OCI-M2 (cell line): Measurements from ENCODE around the gene UNC50.
"Not testable (repeated sequence)": the region's sequence is repeated elsewhere in the genome, so short reads cannot be mapped to it uniquely, and the experiment has no call there.

Experiments used
- DNase-seq: peaks from one replicate; lab custom pipeline; 2025; ENCODE audit not compliant: unreplicated experiment; lab: John Stamatoyannopoulos, UW

UNC50 gene

GRCh38 chr2:98608962-98609604 lies 694 bp downstream of the UNC50 start:
- no peak for DNase-seq

- no peak for DNase-seq
Measured at GRCh38 chr2:98614024-98614739, 5.8 kb downstream of the UNC50 start.

GRCh38 chr2:98615481-98615880 lies 7.1 kb downstream of the UNC50 start:
- DNase-seq = no peak

- no peak for DNase-seq
Measured at GRCh38 chr2:98617149-98617548, 8.8 kb downstream of the UNC50 start.

- DNase-seq = no peak
Measured at GRCh38 chr2:98623657-98624056, 15.3 kb downstream of the UNC50 start.

- no peak for DNase-seq
Measured at GRCh38 chr2:98632351-98632750, 24.0 kb downstream of the UNC50 start.

GRCh38 chr2:98634406-98635092 lies 26.2 kb downstream of the UNC50 start:
- DNase-seq = no peak

GRCh38 chr2:98637401-98638147 lies 29.2 kb downstream of the UNC50 start:
- no peak for DNase-seq

GRCh38 chr2:98643496-98644100 lies 35.2 kb downstream of the UNC50 start:
- no peak for DNase-seq

GRCh38 chr2:98647636-98648035 lies 39.2 kb downstream of the UNC50 start:
- no peak for DNase-seq

- no peak for DNase-seq
Measured at GRCh38 chr2:98648451-98648850, 40.1 kb downstream of the UNC50 start.

GRCh38 chr2:98649135-98649991 lies 41.0 kb downstream of the UNC50 start:
- peak; percentile 67 for DNase-seq

- no peak for DNase-seq
Measured at GRCh38 chr2:98649992-98650375, 41.6 kb downstream of the UNC50 start.

- DNase-seq = no peak
Measured at GRCh38 chr2:98650998-98651397, 42.6 kb downstream of the UNC50 start.

- DNase-seq = no peak
Measured at GRCh38 chr2:98654699-98655495, 46.5 kb downstream of the UNC50 start.

GRCh38 chr2:98656800-98657199 lies 48.4 kb downstream of the UNC50 start:
- DNase-seq = no peak

- DNase-seq = no peak
Measured at GRCh38 chr2:98658816-98659490, 50.6 kb downstream of the UNC50 start.

- DNase-seq = not testable (repeated sequence)
Measured at GRCh38 chr2:98659491-98659840, 51.1 kb downstream of the UNC50 start.
